K562 (cell line): ENCODE data around the gene ANO9. TPM values are rescaled to one million over a fixed set of nuclear protein-coding genes. Genes with fewer than 3 reads are reported as not detected.
A peak's percentile ranks its signal among the peaks of the same experiment; 100 is the strongest.

Experiments used
- CBX8 ChIP-seq: fragments of 200-600 bp; sonication (generic); IDR thresholded peaks from 2 replicates; pipeline ENCODE4 v1.6.1; 2012; ENCODE audit warnings: borderline replicate concordance, mixed run types, low read depth, mild to moderate bottlenecking, moderate library complexity, mixed read lengths, low read length, control low read depth, inconsistent platforms; ENCODE audit not compliant: poor library complexity, severe bottlenecking; ENCODE audit errors: extremely low read depth
- CCNT2 ChIP-seq: IDR thresholded peaks from 2 replicates; pipeline ENCODE4 v1.6.1; 2011; ENCODE audit warnings: borderline replicate concordance, low read depth, mild to moderate bottlenecking, moderate library complexity, mixed read lengths, low read length; ENCODE audit not compliant: insufficient read length; ENCODE audit errors: extremely low read depth
- HDAC8 ChIP-seq: fragments of 450-650 bp; IDR thresholded peaks from 2 replicates; pipeline ENCODE4 v1.6.1; 2016; ENCODE audit warnings: mild to moderate bottlenecking, missing genetic modification characterization, moderate library complexity, missing compliant biosample characterization
- KAT7 ChIP-seq: sonication (generic); formaldehyde crosslinking; IDR thresholded peaks from 2 replicates; pipeline ENCODE4 v1.8.0; 2022; ENCODE audit warnings: missing genetic modification reagents, mild to moderate bottlenecking, borderline replicate concordance
- MYC ChIP-seq, 2 experiments: fragments of 250-450 bp in 1 of 2; sonication (Bioruptor Pico) in 1 of 2; IDR thresholded peaks; 2 replicates each; pipeline versions ENCODE4 v1.5.1 to v1.6.1; 2012 to 2021; ENCODE audit warnings: low read depth in 2 of 2, borderline replicate concordance in 1 of 2, improper control_type of control experiment in 1 of 2, low read length in 1 of 2, mild to moderate bottlenecking in 1 of 2, moderate library complexity in 1 of 2
- POLR2AphosphoS5 ChIP-seq: IDR thresholded peaks from 2 replicates; pipeline ENCODE4 v1.6.1; 2011; ENCODE audit warnings: mild to moderate bottlenecking, low read depth, low read length, moderate library complexity; ENCODE audit not compliant: control insufficient read depth, insufficient read depth
- SAP30 ChIP-seq: fragments of 200-600 bp; sonication (generic); IDR thresholded peaks from 2 replicates; pipeline ENCODE4 v1.6.1; 2012; ENCODE audit warnings: borderline replicate concordance, low read depth, mild to moderate bottlenecking, moderate library complexity, low read length, control low read depth, inconsistent platforms; ENCODE audit not compliant: insufficient read depth, poor library complexity, severe bottlenecking
- STAT5B ChIP-seq: fragments of 250-450 bp; sonication (Bioruptor Pico); IDR thresholded peaks from 2 replicates; pipeline ENCODE4 v1.8.0; 2021; ENCODE audit warnings: mild to moderate bottlenecking, inconsistent platforms
- ZFX ChIP-seq: sonication (generic); formaldehyde crosslinking; IDR thresholded peaks from 2 replicates; pipeline ENCODE4 v1.8.0; 2022; ENCODE audit warnings: mild to moderate bottlenecking, missing genetic modification reagents, moderate library complexity
- ZNF282 ChIP-seq: sonication (generic); formaldehyde crosslinking; IDR thresholded peaks from 2 replicates; pipeline ENCODE4 v1.8.1; 2023; ENCODE audit warnings: missing genetic modification reagents
- polyA plus RNA-seq, 8 experiments: library from polyadenylated mRNA; depleted of rRNA in 4 of 8; stranded (reverse) in 5 of 8; unstranded in 3 of 8; fragments of >200 nt; fragmentation: Nextera tagmentation in 2 of 8; fragmentation: Illumina TruSeq in 1 of 8; extraction: Ambion mirVana in 2 of 8; extraction: Trizol in 1 of 8; gene quantifications; 2 replicates each; pipeline versions ENCODE4 v1.2.1 to v1.2.3, GENCODE V29; 2011 to 2014; ENCODE audit warnings: inconsistent platforms in 1 of 8, missing spikeins in 1 of 8
- total RNA-seq, 7 experiments: library from RNA; depleted of rRNA in 6 of 7; stranded (reverse); fragments of >200 nt in 6 of 7; fragmentation: Illumina TruSeq in 2 of 7; extraction: Trizol in 2 of 7; gene quantifications; 2 replicates each; pipeline versions ENCODE4 v1.2.1 to v1.2.3, GENCODE V29; 2011 to 2021; ENCODE audit warnings: low replicate concordance in 1 of 7
- TF ChIP-seq, protein P1 (sequence below): fragments of 200-600 bp; sonication (generic); IDR thresholded peaks from one replicate; pipeline ENCODE4 v1.6.1; 2012; ENCODE audit warnings: mild to moderate bottlenecking, low read depth, low read length, inconsistent platforms
- TF ChIP-seq, protein P2 (sequence below): fragments of 200-800 bp; sonication (Bioruptor generic); IDR thresholded peaks from 2 replicates; pipeline ENCODE4 v1.6.1; 2017; ENCODE audit warnings: missing genetic modification characterization, missing compliant biosample characterization

The ANO9 gene
- total and polyA plus RNA-seq, 9 of the 15 experiments (the other 6 are each of a cell fraction or from before 2014, with no cell fraction given) = 0.20 to 14.5 (median 4.5) TPM

DNA sequence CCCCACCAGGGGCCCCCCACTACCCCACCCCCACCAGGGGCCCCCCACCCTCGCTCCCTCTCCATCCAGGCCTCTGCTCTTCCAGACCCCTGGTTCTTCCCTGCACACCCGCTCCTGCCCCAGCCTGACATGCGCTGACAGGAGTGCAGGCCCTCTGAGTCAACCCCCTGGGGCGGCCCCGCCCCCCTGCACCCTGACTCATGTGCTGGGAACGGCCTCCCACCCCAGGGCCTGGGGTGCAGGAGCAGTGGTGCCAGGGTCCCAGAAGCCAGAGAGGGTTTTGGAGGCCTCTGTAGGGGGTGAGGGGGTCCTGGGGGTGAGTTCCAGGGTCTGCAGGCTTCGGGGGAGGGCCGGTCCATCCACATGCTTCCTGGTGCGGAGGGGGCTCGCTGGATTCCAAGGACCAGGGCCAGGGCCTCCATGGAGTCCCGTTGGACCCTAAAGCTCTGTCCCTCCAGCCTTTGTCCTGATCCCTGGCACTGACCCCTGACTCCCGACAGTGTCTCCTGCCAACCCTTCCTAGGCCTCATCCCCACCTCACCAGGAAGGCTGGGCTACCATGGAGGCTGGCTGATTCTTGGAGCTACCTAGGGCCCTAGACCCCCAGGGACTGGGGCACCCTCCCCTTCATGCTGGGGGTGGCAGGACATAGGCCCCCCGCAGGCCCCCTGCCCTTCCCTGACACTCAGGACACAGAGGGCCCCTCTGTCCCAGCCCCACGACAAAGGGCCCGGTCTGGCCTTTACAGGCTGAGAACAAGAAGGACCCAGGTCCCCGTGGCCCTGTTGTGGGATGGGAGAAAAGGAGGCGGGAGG lies 48.4 kb downstream of the ANO9 start (continued):
- TF ChIP-seq MYC (IDR thresholded peaks at IDR 0.05; ENCODE audit: low read depth, low read length) (peak; percentile 57; the same call in 1 of the 2 replicates), MYC (CRISPR knock-in tag; IDR thresholded peaks at IDR 0.05; ENCODE audit: borderline replicate concordance, low read depth) (0 out of 2 replicates have a peak, but pooled peaks have one; percentile 25), ZFX (CRISPR knock-in tag) (no peak), POLR2AphosphoS5 (peak; percentile 30; the same call in 1 of the 2 replicates), HDAC8 (tag) (no peak), KAT7 (CRISPR knock-in tag) (no peak; the same call in 1 of the 2 replicates), CBX8 (no peak), SAP30 (no peak), STAT5B (no peak), CCNT2 (peak; percentile 27), ZNF282 (CRISPR knock-in tag) (no peak)
- TF ChIP-seq, protein P1, sequence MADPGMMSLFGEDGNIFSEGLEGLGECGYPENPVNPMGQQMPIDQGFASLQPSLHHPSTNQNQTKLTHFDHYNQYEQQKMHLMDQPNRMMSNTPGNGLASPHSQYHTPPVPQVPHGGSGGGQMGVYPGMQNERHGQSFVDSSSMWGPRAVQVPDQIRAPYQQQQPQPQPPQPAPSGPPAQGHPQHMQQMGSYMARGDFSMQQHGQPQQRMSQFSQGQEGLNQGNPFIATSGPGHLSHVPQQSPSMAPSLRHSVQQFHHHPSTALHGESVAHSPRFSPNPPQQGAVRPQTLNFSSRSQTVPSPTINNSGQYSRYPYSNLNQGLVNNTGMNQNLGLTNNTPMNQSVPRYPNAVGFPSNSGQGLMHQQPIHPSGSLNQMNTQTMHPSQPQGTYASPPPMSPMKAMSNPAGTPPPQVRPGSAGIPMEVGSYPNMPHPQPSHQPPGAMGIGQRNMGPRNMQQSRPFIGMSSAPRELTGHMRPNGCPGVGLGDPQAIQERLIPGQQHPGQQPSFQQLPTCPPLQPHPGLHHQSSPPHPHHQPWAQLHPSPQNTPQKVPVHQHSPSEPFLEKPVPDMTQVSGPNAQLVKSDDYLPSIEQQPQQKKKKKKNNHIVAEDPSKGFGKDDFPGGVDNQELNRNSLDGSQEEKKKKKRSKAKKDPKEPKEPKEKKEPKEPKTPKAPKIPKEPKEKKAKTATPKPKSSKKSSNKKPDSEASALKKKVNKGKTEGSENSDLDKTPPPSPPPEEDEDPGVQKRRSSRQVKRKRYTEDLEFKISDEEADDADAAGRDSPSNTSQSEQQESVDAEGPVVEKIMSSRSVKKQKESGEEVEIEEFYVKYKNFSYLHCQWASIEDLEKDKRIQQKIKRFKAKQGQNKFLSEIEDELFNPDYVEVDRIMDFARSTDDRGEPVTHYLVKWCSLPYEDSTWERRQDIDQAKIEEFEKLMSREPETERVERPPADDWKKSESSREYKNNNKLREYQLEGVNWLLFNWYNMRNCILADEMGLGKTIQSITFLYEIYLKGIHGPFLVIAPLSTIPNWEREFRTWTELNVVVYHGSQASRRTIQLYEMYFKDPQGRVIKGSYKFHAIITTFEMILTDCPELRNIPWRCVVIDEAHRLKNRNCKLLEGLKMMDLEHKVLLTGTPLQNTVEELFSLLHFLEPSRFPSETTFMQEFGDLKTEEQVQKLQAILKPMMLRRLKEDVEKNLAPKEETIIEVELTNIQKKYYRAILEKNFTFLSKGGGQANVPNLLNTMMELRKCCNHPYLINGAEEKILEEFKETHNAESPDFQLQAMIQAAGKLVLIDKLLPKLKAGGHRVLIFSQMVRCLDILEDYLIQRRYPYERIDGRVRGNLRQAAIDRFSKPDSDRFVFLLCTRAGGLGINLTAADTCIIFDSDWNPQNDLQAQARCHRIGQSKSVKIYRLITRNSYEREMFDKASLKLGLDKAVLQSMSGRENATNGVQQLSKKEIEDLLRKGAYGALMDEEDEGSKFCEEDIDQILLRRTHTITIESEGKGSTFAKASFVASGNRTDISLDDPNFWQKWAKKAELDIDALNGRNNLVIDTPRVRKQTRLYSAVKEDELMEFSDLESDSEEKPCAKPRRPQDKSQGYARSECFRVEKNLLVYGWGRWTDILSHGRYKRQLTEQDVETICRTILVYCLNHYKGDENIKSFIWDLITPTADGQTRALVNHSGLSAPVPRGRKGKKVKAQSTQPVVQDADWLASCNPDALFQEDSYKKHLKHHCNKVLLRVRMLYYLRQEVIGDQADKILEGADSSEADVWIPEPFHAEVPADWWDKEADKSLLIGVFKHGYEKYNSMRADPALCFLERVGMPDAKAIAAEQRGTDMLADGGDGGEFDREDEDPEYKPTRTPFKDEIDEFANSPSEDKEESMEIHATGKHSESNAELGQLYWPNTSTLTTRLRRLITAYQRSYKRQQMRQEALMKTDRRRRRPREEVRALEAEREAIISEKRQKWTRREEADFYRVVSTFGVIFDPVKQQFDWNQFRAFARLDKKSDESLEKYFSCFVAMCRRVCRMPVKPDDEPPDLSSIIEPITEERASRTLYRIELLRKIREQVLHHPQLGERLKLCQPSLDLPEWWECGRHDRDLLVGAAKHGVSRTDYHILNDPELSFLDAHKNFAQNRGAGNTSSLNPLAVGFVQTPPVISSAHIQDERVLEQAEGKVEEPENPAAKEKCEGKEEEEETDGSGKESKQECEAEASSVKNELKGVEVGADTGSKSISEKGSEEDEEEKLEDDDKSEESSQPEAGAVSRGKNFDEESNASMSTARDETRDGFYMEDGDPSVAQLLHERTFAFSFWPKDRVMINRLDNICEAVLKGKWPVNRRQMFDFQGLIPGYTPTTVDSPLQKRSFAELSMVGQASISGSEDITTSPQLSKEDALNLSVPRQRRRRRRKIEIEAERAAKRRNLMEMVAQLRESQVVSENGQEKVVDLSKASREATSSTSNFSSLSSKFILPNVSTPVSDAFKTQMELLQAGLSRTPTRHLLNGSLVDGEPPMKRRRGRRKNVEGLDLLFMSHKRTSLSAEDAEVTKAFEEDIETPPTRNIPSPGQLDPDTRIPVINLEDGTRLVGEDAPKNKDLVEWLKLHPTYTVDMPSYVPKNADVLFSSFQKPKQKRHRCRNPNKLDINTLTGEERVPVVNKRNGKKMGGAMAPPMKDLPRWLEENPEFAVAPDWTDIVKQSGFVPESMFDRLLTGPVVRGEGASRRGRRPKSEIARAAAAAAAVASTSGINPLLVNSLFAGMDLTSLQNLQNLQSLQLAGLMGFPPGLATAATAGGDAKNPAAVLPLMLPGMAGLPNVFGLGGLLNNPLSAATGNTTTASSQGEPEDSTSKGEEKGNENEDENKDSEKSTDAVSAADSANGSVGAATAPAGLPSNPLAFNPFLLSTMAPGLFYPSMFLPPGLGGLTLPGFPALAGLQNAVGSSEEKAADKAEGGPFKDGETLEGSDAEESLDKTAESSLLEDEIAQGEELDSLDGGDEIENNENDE = no peak
- TF ChIP-seq, protein P2, sequence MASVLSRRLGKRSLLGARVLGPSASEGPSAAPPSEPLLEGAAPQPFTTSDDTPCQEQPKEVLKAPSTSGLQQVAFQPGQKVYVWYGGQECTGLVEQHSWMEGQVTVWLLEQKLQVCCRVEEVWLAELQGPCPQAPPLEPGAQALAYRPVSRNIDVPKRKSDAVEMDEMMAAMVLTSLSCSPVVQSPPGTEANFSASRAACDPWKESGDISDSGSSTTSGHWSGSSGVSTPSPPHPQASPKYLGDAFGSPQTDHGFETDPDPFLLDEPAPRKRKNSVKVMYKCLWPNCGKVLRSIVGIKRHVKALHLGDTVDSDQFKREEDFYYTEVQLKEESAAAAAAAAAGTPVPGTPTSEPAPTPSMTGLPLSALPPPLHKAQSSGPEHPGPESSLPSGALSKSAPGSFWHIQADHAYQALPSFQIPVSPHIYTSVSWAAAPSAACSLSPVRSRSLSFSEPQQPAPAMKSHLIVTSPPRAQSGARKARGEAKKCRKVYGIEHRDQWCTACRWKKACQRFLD = no peak
